Measurements from ENCODE around the gene UMODL1.

The UMODL1 gene

DNA sequence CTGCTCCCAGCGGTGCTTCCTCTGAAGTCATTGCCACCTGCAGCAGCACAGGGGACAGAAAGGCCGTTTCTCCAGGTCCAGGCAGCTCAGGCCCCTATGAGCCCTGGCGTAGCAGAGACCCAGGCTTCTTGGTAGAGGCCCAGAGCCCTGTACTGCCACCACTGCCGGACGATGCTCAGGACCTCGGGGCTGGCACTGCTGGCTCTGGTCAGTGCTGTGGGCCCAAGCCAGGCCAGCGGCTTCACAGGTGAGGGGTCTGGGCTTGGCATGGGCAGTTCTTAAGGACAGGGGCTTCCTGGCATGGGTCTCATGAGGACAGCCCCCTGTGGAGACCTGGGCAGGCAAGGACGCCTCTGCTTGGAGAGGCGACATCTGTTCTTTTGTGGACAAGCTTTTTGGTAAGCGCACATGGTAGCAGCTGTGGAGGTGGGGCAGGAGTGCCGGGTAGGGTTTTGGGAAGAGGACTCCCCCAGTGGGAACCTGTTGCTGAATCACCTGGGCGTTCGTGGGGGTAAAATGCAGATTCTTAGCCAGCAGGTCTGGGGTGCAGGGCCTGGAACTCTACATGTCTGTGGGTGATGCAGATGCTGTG is at the start of gene UMODL1:
Gene UMODL1, plus strand, starts transcription at position 172 of the 592 bp plus-strand sequence. Its CDS starts 0 bp downstream, at position 172.
- no peak for DNase-seq (ENCODE audit: insufficient read length, low spot score)
- FAIRE-seq, result no peak
- no peak for TF ChIP-seq POLR2A (IDR thresholded peaks at IDR 0.05; ENCODE audit: low read depth, low read length)

DNA sequence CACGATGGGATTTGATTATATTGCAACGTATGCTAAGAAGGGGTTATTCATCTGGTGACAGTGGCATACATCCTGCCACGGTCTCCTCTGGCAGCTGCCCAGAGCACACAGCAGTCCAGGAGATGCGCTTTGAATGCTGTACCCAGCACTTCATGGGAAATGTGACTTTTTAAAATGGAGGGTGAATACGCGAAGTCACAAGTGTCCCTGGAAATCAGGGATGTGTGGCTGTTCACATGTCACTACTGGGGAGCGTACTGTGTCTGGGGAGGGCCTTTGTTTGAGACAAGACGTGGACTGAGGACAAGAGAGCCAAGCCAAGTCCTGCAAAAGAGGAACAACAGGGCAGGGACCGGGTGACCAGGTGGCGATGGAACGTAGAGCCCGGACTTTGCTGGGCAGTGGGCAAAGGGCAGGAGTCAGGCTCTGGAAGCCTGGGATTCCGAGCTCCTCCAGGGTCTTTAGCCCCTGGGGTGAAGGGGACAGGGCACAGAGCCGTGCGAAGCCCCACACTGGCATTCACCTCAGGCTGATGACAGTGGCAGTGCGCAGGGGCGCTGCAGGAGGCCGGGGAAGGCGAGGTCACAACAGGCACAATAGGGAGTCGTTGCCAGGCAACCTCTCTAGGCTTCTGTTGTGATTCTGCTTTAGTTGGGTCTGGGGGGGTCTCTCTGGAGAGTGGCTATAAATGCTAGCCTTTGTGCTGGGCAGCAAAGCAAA is 49.6 kb upstream of the UMODL1 start:
- no peak for DNase-seq (ENCODE audit: insufficient read length, low spot score)
- no peak for TF ChIP-seq POLR2A (IDR thresholded peaks at IDR 0.05; ENCODE audit: low read depth, low read length)
- no peak for FAIRE-seq

DNA sequence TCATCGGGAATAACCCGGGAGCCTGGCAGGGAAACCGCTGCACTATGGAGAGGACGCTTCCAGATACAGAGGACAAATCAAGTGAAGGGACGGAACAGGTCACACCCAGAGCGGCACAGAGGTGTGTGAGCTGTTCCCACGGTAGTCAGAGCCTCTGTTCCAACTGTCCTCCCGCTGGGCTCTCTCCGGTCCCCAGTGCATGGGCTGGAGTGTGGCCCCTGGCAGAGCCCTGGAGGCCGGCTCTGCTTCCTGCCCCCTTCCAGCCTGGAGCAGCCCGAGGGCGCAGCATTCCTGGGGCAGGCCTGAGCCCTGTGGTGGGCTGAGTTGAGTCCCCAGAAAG is 49.1 kb upstream of the UMODL1 start:
- DNase-seq (ENCODE audit: insufficient read length, low spot score), result no peak
- FAIRE-seq, result no peak
- no peak for TF ChIP-seq POLR2A (IDR thresholded peaks at IDR 0.05; ENCODE audit: low read depth, low read length)

DNA sequence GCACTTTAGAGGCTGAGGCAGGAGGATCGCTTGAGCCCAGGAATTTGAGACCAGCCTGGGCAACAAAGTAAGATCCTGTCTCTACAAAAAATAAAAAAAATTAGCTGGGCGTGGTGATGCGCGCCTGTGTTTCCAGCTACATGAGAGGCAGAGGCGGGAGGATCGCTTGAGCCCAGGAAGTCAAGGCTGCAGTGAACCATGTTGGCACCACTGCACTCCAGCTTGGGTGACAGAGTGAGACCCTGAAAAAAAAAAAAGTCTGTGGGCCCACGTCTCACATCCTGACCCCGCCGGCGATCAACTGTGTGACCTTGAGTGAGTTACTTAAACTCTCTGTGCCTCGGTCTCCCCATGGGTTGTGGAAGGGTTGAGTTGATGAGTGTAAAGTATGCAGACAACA is 48.2 kb upstream of the UMODL1 start:
- DNase-seq (ENCODE audit: insufficient read length, low spot score) (no peak), FAIRE-seq (no peak)
- no peak for TF ChIP-seq POLR2A (IDR thresholded peaks at IDR 0.05; ENCODE audit: low read depth, low read length)

DNA sequence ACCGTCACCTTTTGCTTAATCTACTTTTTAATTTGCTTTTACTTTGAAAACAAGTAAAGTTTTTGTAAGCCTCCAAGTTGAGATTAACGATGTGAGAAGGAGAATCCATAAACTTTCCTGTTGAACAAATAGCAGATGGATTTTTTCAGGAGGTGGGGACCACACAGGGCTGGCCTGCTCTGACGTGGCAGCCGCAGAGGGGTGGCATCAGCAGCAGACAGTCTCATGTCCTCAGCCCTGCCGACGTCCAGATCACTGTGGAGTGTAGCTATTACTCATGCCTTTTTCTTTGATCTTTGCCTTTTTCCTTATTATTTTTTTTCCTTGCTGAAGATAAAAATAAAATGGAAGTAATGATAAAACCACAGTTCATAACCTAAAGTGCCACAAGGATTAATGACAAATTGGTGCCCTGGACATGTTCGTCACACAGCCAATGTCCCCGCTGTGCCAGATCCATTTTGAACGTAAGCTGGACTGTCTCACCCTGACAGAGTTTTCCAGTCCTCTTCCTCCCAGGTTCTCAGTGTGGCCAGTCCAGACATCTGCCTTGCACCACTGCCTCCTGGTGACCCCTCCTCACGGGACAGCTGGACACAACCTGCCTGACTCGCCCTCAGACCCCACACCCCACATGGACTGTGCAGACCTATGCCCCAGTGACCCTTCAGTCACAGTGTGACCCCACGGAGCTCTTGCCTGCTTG is 45.6 kb upstream of the UMODL1 start:
- no peak for DNase-seq (ENCODE audit: insufficient read length, low spot score)
- no peak for FAIRE-seq
- TF ChIP-seq POLR2A (IDR thresholded peaks at IDR 0.05; ENCODE audit: low read depth, low read length), result no peak

DNA sequence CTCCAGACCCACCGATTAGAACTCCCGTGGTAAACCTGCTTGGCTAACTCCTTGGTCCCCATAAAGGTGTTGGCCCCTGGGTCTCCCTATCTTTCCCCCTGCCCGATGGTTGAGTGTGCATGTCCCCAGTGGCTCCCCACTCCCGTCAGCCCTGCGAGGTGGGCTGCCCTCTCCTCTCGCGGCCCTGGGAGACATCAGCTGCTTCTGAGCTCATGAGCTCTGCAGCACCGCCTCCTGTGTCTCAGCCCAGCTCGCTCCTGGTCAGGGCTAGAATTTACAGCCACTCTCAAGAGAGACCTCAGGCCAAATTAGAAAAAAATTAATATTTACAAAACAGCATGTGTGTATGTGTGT is 45.1 kb upstream of the UMODL1 start:
- FAIRE-seq, result no peak
- no peak for TF ChIP-seq POLR2A (IDR thresholded peaks at IDR 0.05; ENCODE audit: low read depth, low read length)

DNA sequence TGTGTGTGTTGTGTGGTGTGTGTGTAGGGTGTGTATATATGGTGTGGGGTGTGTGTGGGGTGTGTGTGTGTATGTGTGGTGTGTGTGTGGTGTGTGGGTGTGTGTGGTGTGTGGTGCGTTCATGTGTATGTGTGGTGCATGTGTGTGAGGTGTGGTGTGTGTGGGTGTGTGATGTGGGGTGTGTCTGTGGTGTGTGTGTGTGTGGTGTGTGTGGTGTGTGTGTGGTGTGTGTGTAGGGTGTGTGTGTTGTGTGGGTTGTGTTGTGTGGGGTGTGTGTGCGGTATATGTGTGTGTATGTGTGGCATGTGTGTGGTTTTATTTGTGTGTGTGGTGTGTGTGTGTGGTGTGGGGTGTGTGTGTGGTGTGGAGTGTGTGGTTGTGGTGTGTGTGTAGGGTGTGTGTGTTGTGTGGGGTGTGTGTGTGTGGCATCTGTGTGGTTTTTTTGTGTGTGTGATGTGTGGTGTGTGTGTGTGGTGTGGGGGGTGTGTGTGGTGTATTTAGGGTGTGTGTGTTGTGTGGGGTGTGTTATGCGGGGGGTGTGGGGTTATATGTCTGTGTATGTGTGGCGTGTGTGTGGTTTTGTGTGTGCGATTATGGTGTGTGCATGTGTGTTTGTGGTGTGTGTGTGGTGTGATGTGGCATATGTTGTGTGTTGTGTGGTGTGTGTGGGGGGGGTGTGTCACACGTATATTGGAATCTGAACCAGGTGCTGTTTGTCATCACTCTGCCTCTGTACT is 43.9 kb upstream of the UMODL1 start:
- FAIRE-seq, result no peak
- DNase-seq (ENCODE audit: insufficient read length, low spot score), result no peak
- TF ChIP-seq POLR2A (IDR thresholded peaks at IDR 0.05; ENCODE audit: low read depth, low read length), result no peak

More for the DNA sequence above, 45.1 kb upstream of the UMODL1 start:
- DNase-seq (ENCODE audit: insufficient read length, low spot score), result no peak

- no peak for DNase-seq (ENCODE audit: insufficient read length, low spot score)
- TF ChIP-seq POLR2A (IDR thresholded peaks at IDR 0.05; ENCODE audit: low read depth, low read length), result no peak
- no peak for FAIRE-seq
These were observed 43.0 kb upstream of the UMODL1 start for GRCh38 chr21:42027822-42028765.

DNA sequence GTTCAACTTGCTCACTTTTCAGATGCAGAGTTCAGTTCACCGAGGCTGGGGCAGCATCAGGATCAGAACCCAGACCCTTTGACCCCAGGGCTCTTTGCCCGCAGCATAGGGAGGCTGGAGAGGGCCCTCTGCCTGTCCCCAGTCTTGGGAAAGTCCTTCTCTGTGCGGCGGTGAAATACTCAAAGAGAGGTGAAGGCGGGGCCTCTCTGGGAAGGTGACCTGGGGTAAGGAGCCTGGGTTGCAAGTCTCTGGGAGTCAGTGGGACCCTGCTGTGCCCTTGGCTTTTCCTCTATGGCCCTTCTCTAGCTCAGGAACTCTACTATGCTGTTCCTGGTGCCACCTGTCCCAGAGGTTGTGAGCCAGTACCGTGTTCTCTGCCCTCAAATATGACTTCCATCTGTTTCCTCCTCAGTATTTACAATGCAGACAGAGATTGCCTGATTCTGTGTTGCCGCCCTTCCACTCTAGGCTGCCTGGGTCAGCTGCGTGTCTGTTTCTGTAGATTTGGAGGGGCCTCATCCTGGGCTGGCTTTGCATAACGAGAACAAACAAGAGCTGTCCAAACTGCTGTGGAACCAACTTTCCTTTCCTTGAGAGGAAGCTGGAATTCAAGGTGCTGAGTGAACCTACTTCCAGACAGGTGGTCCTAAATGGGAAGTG is 42.2 kb upstream of the UMODL1 start:
- TF ChIP-seq POLR2A (IDR thresholded peaks at IDR 0.05; ENCODE audit: low read depth, low read length), result no peak
- FAIRE-seq (no peak), DNase-seq (ENCODE audit: insufficient read length, low spot score) (no peak)

DNA sequence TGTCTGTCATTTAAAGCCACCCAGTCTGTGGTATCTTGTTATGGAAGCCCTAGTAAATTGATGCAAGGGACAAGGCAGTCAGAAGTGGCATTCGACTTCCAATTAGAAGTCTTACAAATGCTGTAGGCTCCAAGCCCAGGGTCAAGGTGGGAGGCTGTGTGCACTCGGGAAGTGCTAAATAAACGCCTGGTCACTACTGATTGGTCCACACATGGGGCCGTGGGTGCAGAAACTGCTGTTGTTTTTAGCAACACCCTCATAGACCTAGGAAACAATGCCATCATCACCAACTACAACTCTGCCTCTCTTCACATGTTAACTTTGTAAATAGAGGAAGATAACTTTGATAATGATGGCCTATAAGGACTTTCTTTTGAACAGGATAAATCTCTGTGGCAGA is 40.8 kb upstream of the UMODL1 start:
- TF ChIP-seq POLR2A (IDR thresholded peaks at IDR 0.05; ENCODE audit: low read depth, low read length), result no peak
- no peak for FAIRE-seq
- DNase-seq (ENCODE audit: insufficient read length, low spot score), result no peak

DNA sequence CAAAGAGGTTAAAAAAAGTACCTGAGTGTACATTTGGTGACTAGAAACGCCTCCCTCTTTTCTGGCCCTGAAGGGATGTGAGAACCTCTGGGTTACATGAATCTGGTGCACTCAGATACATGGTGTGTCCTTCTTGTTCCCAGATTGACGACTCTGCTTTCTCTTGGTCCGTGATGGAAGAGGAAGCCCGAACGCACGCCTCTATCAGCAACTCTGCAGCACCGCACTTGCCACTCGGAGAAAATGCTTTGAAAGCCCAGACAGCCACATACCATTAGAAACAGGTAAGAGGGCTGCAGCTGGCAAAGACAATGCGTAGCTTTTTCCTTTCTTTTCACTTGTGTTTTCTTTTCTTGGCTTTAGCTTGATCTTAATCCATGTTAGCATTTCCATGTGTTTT is 39.9 kb upstream of the UMODL1 start:
- no peak for TF ChIP-seq POLR2A (IDR thresholded peaks at IDR 0.05; ENCODE audit: low read depth, low read length)
- DNase-seq (ENCODE audit: insufficient read length, low spot score) (no peak), FAIRE-seq (no peak)

- no peak for TF ChIP-seq POLR2A (IDR thresholded peaks at IDR 0.05; ENCODE audit: low read depth, low read length)
- no peak for FAIRE-seq
- no peak for DNase-seq (ENCODE audit: insufficient read length, low spot score)
These were observed 39.3 kb upstream of the UMODL1 start for GRCh38 chr21:42031816-42032215.

- TF ChIP-seq POLR2A (IDR thresholded peaks at IDR 0.05; ENCODE audit: low read depth, low read length), result no peak
- DNase-seq (ENCODE audit: insufficient read length, low spot score) (no peak), FAIRE-seq (no peak)
These were observed 38.9 kb upstream of the UMODL1 start for GRCh38 chr21:42032266-42032665.

All from H54 (cell line).